Vagina (tissue), 2 donors: ENCODE data around the gene SRGAP2.
"Not testable (repeated sequence)": the region's sequence is repeated elsewhere in the genome, so short reads cannot be mapped to it uniquely, and the experiment has no call there.

ENCODE experiments used
- CTCF ChIP-seq, 3 experiments: fragments of 450-650 bp in 2 of 3; fragments of 200-600 bp in 1 of 3; sonication (generic) in 1 of 3; IDR thresholded peaks; one replicate each; pipeline ENCODE4 v1.5.1; 2017 to 2019; ENCODE audit warnings: antibody characterized with exemption in 3 of 3, mild to moderate bottlenecking in 2 of 3, moderate library complexity in 2 of 3
- POLR2A ChIP-seq, 2 donors: fragments of 450-650 bp; IDR thresholded peaks; one replicate each; pipeline ENCODE4 v1.6.1; 2017; ENCODE audit warnings: antibody characterized with exemption in 2 of 2, mild to moderate bottlenecking in 2 of 2, moderate library complexity in 2 of 2

DNA sequence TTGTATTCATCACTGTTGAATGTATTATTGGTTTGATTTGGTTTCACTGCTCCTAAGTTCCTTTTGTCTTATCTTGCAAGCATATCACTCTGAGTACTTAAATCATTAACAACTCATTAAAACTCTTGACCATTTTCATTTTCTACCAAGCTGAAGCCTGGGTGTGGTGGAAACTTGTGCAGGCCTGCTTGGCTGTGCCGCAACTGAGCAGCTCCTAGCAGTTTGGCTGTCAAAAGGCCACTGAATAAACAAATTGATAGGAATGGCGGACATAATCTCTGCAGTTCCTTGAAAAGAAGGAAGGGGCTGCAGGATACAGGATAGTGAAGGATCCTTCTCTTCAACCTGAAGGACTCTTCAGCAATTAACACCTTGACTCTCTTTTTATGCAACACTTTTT is 25.9 kb downstream of the SRGAP2 start:
- not testable (repeated sequence) for TF ChIP-seq CTCF, POLR2A (IDR thresholded peaks at IDR 0.05)
